22Rv1 (cell line): ENCODE measurements around the gene NNMT.

Experiments
- H3K27ac ChIP-seq: fragments of 450-650 bp; 2 replicates; pipeline ENCODE4 v1.5.1; 2017
- CTCF ChIP-seq: fragments of 450-650 bp; IDR thresholded peaks from 2 replicates; pipeline ENCODE4 v1.5.1; 2017; ENCODE audit warnings: mild to moderate bottlenecking
- ZFX ChIP-seq: fragments of 450-650 bp; IDR thresholded peaks from 2 replicates; pipeline ENCODE4 v1.6.1; 2017; ENCODE audit warnings: antibody characterized with exemption, borderline replicate concordance

Gene NNMT

GRCh38 chr11:114272311-114272710 is 23.9 kb upstream of the NNMT start:
- TF ChIP-seq CTCF (no peak), ZFX (no peak)
- H3K27ac ChIP-seq, result no peak overlapping the region

GRCh38 chr11:114273071-114273470 is 23.1 kb upstream of the NNMT start:
- no peak for TF ChIP-seq ZFX
- TF ChIP-seq CTCF, result no peak
- H3K27ac ChIP-seq, result no peak overlapping the region

- no peak overlapping the region for H3K27ac ChIP-seq
Measured at GRCh38 chr11:114273890-114274635, 22.1 kb upstream of the NNMT start.

GRCh38 chr11:114274637-114275036 is 21.6 kb upstream of the NNMT start:
- TF ChIP-seq CTCF (no peak), ZFX (no peak)
- H3K27ac ChIP-seq, result no peak overlapping the region

More at GRCh38 chr11:114273890-114274635, 22.1 kb upstream of the NNMT start:
- no peak for TF ChIP-seq CTCF
- no peak for TF ChIP-seq ZFX

GRCh38 chr11:114275280-114275679 is 20.9 kb upstream of the NNMT start:
- H3K27ac ChIP-seq, result no peak overlapping the region
- TF ChIP-seq CTCF (no peak), ZFX (no peak)

GRCh38 chr11:114276077-114276476 is 20.1 kb upstream of the NNMT start:
- TF ChIP-seq CTCF (no peak), ZFX (no peak)
- H3K27ac ChIP-seq, result no peak overlapping the region

- H3K27ac ChIP-seq, result no peak overlapping the region
- TF ChIP-seq CTCF (no peak), ZFX (no peak)
Measured at GRCh38 chr11:114277637-114278341, 18.4 kb upstream of the NNMT start.
